Measurements from ENCODE around the gene MYOM1. TPM values are rescaled to one million over a fixed set of nuclear protein-coding genes. Genes with fewer than 3 reads are reported as not detected.

MYOM1 gene
- total and polyA plus RNA-seq, 2 donors (not counting 3 experiments of a cell fraction or from before 2014, with no cell fraction given), result 0.08 TPM; not detected in 1

GRCh38 chr18:3175195-3175758 is 44.5 kb downstream of the MYOM1 start:
- H3K4me1 ChIP-seq (ENCODE audit: control insufficient read depth, extremely low read depth, insufficient read depth, low read length), result no peaks in the 10 kb centered on the region
- dilution Hi-C loops (cut with MboI; ENCODE audit: extremely low pct_ligation_motif_present, low sequenced_read_pairs) (no loop called here), intact Hi-C loops (cut with micrococcal nuclease) (no loop called here)
- no peaks in the 10 kb centered on the region for H3K79me2 ChIP-seq (ENCODE audit: control insufficient read depth, insufficient read depth, low read length)
- FAIRE-seq (no peak), DNase-seq (ENCODE audit: low read depth, low spot score) (no peak)
- ChIA-PET POLR2A (no interaction called here), CTCF (interaction anchor here (1.3 kb wide), 1 partner anchor 24 kb away, joined by 5 read pairs; no protein-coding TSS in a partner anchor)
- no peak overlapping the region for H2AFZ ChIP-seq (ENCODE audit: low read depth, low read length)
- peaks cover 0 to 5% of the 10 kb centered on the region in 2 experiments for H3K27me3 ChIP-seq (ENCODE audit: control insufficient read depth in 2 of 2, insufficient read depth in 2 of 2, low read length in 2 of 2)
- TF ChIP-seq JUN (IDR thresholded peaks at IDR 0.05; ENCODE audit: borderline replicate concordance, insufficient read depth, insufficient read length, low read depth), result no peak
- TF ChIP-seq POLR2A (IDR thresholded peaks at IDR 0.05; ENCODE audit: low read depth, low read length), result no peak
- TF ChIP-seq, protein P1, sequence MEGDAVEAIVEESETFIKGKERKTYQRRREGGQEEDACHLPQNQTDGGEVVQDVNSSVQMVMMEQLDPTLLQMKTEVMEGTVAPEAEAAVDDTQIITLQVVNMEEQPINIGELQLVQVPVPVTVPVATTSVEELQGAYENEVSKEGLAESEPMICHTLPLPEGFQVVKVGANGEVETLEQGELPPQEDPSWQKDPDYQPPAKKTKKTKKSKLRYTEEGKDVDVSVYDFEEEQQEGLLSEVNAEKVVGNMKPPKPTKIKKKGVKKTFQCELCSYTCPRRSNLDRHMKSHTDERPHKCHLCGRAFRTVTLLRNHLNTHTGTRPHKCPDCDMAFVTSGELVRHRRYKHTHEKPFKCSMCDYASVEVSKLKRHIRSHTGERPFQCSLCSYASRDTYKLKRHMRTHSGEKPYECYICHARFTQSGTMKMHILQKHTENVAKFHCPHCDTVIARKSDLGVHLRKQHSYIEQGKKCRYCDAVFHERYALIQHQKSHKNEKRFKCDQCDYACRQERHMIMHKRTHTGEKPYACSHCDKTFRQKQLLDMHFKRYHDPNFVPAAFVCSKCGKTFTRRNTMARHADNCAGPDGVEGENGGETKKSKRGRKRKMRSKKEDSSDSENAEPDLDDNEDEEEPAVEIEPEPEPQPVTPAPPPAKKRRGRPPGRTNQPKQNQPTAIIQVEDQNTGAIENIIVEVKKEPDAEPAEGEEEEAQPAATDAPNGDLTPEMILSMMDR (IDR thresholded peaks at IDR 0.05; ENCODE audit: extremely low read depth in 1 of 2, insufficient read depth in 1 of 2, low read depth in 1 of 2, low read length in 2 of 2), result no peak
- no peak for TF ChIP-seq EZH2 (IDR thresholded peaks at IDR 0.05; ENCODE audit: borderline replicate concordance, low read depth, low read length, severe bottlenecking)
- no peak for TF ChIP-seq MAX (IDR thresholded peaks at IDR 0.05; ENCODE audit: insufficient read depth, insufficient read length)
- TF ChIP-seq FOS (IDR thresholded peaks at IDR 0.05; ENCODE audit: borderline replicate concordance, insufficient read depth, low read length), result no peak
- TF ChIP-seq POLR2AphosphoS5 (IDR thresholded peaks at IDR 0.05; ENCODE audit: insufficient read depth, low read depth, low read length), result no peak
- TF ChIP-seq GATA2 (IDR thresholded peaks at IDR 0.05; ENCODE audit: insufficient read depth, insufficient read length, low read depth, low read length), result no peak
- no peak for TF ChIP-seq MYC (IDR thresholded peaks at IDR 0.05; ENCODE audit: low read depth, low read length)
- no peak overlapping the region for H3K4me2 ChIP-seq (ENCODE audit: insufficient read depth, low read length)
- no peak overlapping the region for H3K4me3 ChIP-seq (replicated peaks in 1 of 3; ENCODE audit: insufficient read depth in 1 of 3, low read depth in 1 of 3, low read length in 3 of 3)
- no peaks in the 10 kb centered on the region for H3K9me1 ChIP-seq (replicated peaks; ENCODE audit: control insufficient read depth, extremely low read depth, insufficient read depth, low read length)
- BruUV-seq (replicated peaks), result no TSS peak
- no peak overlapping the region for H3K9ac ChIP-seq (replicated peaks; ENCODE audit: extremely low read depth, insufficient read depth, low read length)
- no peaks in the 10 kb centered on the region for H4K20me1 ChIP-seq (replicated peaks; ENCODE audit: control insufficient read depth, extremely low read depth, insufficient read depth, low read length)
- no peaks in the 10 kb centered on the region for H3K9me3 ChIP-seq (replicated peaks; ENCODE audit: control insufficient read depth, insufficient read depth, low read length)
- H3K27ac ChIP-seq (ENCODE audit: insufficient read depth, low read depth, low read length), result no peak overlapping the region
- H3K36me3 ChIP-seq (ENCODE audit: control insufficient read depth in 2 of 2, extremely low read depth in 1 of 2, insufficient read depth in 2 of 2, low read length in 2 of 2), result no peaks in the 10 kb centered on the region
